K562 (cell line): ENCODE data around the gene KXD1. TPM values are rescaled to one million over a fixed set of nuclear protein-coding genes. Genes with fewer than 3 reads are reported as not detected.

ENCODE experiments used
- CBX2 ChIP-seq: fragments of 200-600 bp; sonication (generic); IDR thresholded peaks from one replicate; pipeline ENCODE4 v1.6.1; 2012; ENCODE audit warnings: mild to moderate bottlenecking, low read length, inconsistent platforms; ENCODE audit not compliant: insufficient read depth, poor library complexity, severe bottlenecking
- COPS2 ChIP-seq: fragments of 450-650 bp; conservative IDR thresholded peaks from 2 replicates; pipeline ENCODE4 v1.6.1; 2016; ENCODE audit warnings: mild to moderate bottlenecking, moderate library complexity
- CTBP1 ChIP-seq: fragments of 450-650 bp; IDR thresholded peaks from 2 replicates; pipeline ENCODE4 v1.6.1; 2016; ENCODE audit warnings: borderline replicate concordance
- EP400 ChIP-seq: fragments of 450-650 bp; IDR thresholded peaks from 2 replicates; pipeline ENCODE4 v1.6.1; 2017; ENCODE audit warnings: antibody characterized with exemption, mild to moderate bottlenecking, moderate library complexity
- FOXP1 ChIP-seq: sonication (generic); formaldehyde crosslinking; IDR thresholded peaks from 2 replicates; pipeline ENCODE4 v1.8.0; 2022; ENCODE audit warnings: mild to moderate bottlenecking, missing genetic modification reagents
- MTA3 ChIP-seq: fragments of 450-650 bp; formaldehyde crosslinking; IDR thresholded peaks from 2 replicates; pipeline ENCODE4 v1.6.1; 2017; ENCODE audit warnings: mild to moderate bottlenecking, borderline replicate concordance
- NFIC ChIP-seq: fragments of 450-650 bp; IDR thresholded peaks from 2 replicates; pipeline ENCODE4 v1.6.1; 2017; ENCODE audit warnings: mild to moderate bottlenecking, inconsistent platforms
- NR4A1 ChIP-seq, 2 experiments: fragments of 250-450 bp in 1 of 2; fragments of 450-650 bp in 1 of 2; sonication (Bioruptor Pico) in 1 of 2; IDR thresholded peaks; 2 replicates each; pipeline versions ENCODE4 v1.4.0 to v1.6.1; 2016 to 2020; ENCODE audit warnings: mild to moderate bottlenecking in 2 of 2, missing compliant biosample characterization in 1 of 2, missing genetic modification characterization in 1 of 2, moderate library complexity in 1 of 2
- RUNX1 ChIP-seq: sonication (generic); IDR thresholded peaks from 2 replicates; pipeline ENCODE4 v1.6.1; 2016; ENCODE audit warnings: antibody characterized with exemption, low read depth
- TEAD4 ChIP-seq, 2 experiments: sonication (generic) in 1 of 2; formaldehyde crosslinking in 1 of 2; IDR thresholded peaks; 2 replicates each; pipeline versions ENCODE4 v1.6.1 to v1.8.0; 2012 to 2022; ENCODE audit warnings: borderline replicate concordance in 1 of 2, inconsistent platforms in 1 of 2, low read length in 1 of 2, mild to moderate bottlenecking in 1 of 2, missing genetic modification reagents in 1 of 2
- UBTF ChIP-seq, 2 experiments: IDR thresholded peaks; 2 replicates each; pipeline ENCODE4 v1.6.1; 2012; ENCODE audit warnings: improper control_type of control experiment in 2 of 2, low read depth in 2 of 2, low read length in 2 of 2, borderline replicate concordance in 1 of 2
- VEZF1 ChIP-seq: fragments of 200-800 bp; sonication (Bioruptor generic); IDR thresholded peaks from 2 replicates; pipeline ENCODE4 v1.6.1; 2017; ENCODE audit warnings: missing genetic modification characterization, missing compliant biosample characterization
- XRCC5 ChIP-seq: fragments of 200-400 bp; formaldehyde crosslinking; IDR thresholded peaks from 2 replicates; pipeline ENCODE4 v1.6.1; 2017; ENCODE audit warnings: low read depth, mild to moderate bottlenecking, low read length
- ZFX ChIP-seq: sonication (generic); formaldehyde crosslinking; IDR thresholded peaks from 2 replicates; pipeline ENCODE4 v1.8.0; 2022; ENCODE audit warnings: mild to moderate bottlenecking, missing genetic modification reagents, moderate library complexity
- ZNF134 ChIP-seq: fragments of 250-450 bp; sonication (Bioruptor Pico); conservative IDR thresholded peaks from 2 replicates; pipeline ENCODE4 v1.4.0; 2020
- ZNF224 ChIP-seq: sonication (generic); formaldehyde crosslinking; IDR thresholded peaks from 2 replicates; pipeline ENCODE4 v1.8.0; 2022; ENCODE audit warnings: mild to moderate bottlenecking, missing genetic modification reagents
- ZNF592 ChIP-seq: fragments of 450-650 bp; IDR thresholded peaks from 2 replicates; pipeline ENCODE4 v1.6.1; 2017; ENCODE audit warnings: antibody characterized with exemption, mild to moderate bottlenecking
- polyA plus RNA-seq, 8 experiments: library from polyadenylated mRNA; depleted of rRNA in 4 of 8; stranded (reverse) in 5 of 8; unstranded in 3 of 8; fragments of >200 nt; fragmentation: Nextera tagmentation in 2 of 8; fragmentation: Illumina TruSeq in 1 of 8; extraction: Ambion mirVana in 2 of 8; extraction: Trizol in 1 of 8; gene quantifications; 2 replicates each; pipeline versions ENCODE4 v1.2.1 to v1.2.3, GENCODE V29; 2011 to 2014; ENCODE audit warnings: inconsistent platforms in 1 of 8, missing spikeins in 1 of 8
- total RNA-seq, 7 experiments: library from RNA; depleted of rRNA in 6 of 7; stranded (reverse); fragments of >200 nt in 6 of 7; fragmentation: Illumina TruSeq in 2 of 7; extraction: Trizol in 2 of 7; gene quantifications; 2 replicates each; pipeline versions ENCODE4 v1.2.1 to v1.2.3, GENCODE V29; 2011 to 2021; ENCODE audit warnings: low replicate concordance in 1 of 7

The KXD1 gene
- total and polyA plus RNA-seq, 9 of the 15 experiments (the other 6 are each of a cell fraction or from before 2014, with no cell fraction given) = 21.9 to 210 (median 118) TPM

GRCh38 chr19:18590273-18591272, 32.9 kb downstream of the KXD1 start (continued):
- TF ChIP-seq ZNF592 = peak; percentile 33; the same call in 1 of the 2 replicates
- 0 out of 2 replicates have a peak, but pooled peaks have one; percentile 16 for TF ChIP-seq TEAD4 (IDR thresholded peaks at IDR 0.05; ENCODE audit: low read length)
- TF ChIP-seq TEAD4 (CRISPR knock-in tag; IDR thresholded peaks at IDR 0.05; ENCODE audit: borderline replicate concordance) = no peak
- TF ChIP-seq NFIC = no peak
- 0 out of 2 replicates have a peak, but pooled peaks have one; percentile 18 for TF ChIP-seq VEZF1 (CRISPR knock-in tag)
- 0 out of 2 replicates have a peak, but pooled peaks have one; percentile 15 for TF ChIP-seq RUNX1
- TF ChIP-seq UBTF (IDR thresholded peaks at IDR 0.05; ENCODE audit: borderline replicate concordance in 1 of 2, low read depth in 2 of 2, low read length in 2 of 2) = 0 out of 4 replicates have a peak, but pooled peaks of 1 of the 2 experiments have one; percentile 22
- TF ChIP-seq COPS2 = no peak
- no peak for TF ChIP-seq ZNF134 (CRISPR knock-in tag)
- 0 out of 2 replicates have a peak, but pooled peaks have one; percentile 12 for TF ChIP-seq ZNF224 (CRISPR knock-in tag)
- peak; percentile 34; the same call in 1 of the 2 replicates for TF ChIP-seq XRCC5
- TF ChIP-seq FOXP1 (CRISPR knock-in tag) = 0 out of 2 replicates have a peak, but pooled peaks have one; percentile 64
- TF ChIP-seq CTBP1 = peak; percentile 92
- no peak for TF ChIP-seq CBX2
- no peak for TF ChIP-seq NR4A1 (CRISPR knock-in tag; IDR thresholded peaks at IDR 0.05)
- no peak for TF ChIP-seq NR4A1 (tag; IDR thresholded peaks at IDR 0.05)
- peak; percentile 64; the same call in 1 of the 2 replicates for TF ChIP-seq ZFX (CRISPR knock-in tag)
- peak; percentile 16 for TF ChIP-seq EP400
- TF ChIP-seq MTA3 = peak; percentile 57; the same call in 1 of the 2 replicates
